ENCODE results near the gene TRAPPC3L. TPM values are rescaled to one million over a fixed set of nuclear protein-coding genes. Genes with fewer than 3 reads are reported as not detected.

The TRAPPC3L gene
- total and polyA plus RNA-seq, 2 of the 13 experiments (the other 11 are each of a cell fraction or from before 2014, with no cell fraction given) = not detected

DNA sequence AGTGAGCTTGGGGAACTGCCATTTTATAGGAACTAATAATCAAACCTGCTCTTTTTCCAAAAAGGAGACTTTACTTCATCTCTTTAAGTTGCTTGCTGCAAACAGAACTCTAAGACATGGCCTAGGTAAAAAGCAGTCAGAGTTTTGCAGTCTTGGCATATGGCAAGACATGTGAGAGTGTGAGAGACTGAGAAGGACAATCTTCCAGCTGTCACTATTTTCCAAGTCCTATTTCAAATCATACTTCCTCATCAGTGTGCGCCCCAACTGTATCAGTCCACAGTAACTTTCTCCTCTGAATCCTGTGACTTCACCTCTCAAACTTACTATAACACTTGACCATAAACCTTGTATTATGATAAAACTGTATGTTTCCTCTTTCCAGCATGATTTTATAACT lies 74.0 kb downstream of the TRAPPC3L start (continued):
- no peak for TF ChIP-seq ZNF577 (CRISPR knock-in tag; IDR thresholded peaks at IDR 0.05; ENCODE audit: borderline replicate concordance, low read depth)
- no peak for TF ChIP-seq MXI1 (IDR thresholded peaks at IDR 0.05; ENCODE audit: borderline replicate concordance, low read depth, low read length)
- TF ChIP-seq HNF4A (CRISPR knock-in tag; IDR thresholded peaks at IDR 0.05) = no peak
- TF ChIP-seq, protein P1, sequence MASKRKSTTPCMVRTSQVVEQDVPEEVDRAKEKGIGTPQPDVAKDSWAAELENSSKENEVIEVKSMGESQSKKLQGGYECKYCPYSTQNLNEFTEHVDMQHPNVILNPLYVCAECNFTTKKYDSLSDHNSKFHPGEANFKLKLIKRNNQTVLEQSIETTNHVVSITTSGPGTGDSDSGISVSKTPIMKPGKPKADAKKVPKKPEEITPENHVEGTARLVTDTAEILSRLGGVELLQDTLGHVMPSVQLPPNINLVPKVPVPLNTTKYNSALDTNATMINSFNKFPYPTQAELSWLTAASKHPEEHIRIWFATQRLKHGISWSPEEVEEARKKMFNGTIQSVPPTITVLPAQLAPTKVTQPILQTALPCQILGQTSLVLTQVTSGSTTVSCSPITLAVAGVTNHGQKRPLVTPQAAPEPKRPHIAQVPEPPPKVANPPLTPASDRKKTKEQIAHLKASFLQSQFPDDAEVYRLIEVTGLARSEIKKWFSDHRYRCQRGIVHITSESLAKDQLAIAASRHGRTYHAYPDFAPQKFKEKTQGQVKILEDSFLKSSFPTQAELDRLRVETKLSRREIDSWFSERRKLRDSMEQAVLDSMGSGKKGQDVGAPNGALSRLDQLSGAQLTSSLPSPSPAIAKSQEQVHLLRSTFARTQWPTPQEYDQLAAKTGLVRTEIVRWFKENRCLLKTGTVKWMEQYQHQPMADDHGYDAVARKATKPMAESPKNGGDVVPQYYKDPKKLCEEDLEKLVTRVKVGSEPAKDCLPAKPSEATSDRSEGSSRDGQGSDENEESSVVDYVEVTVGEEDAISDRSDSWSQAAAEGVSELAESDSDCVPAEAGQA (IDR thresholded peaks at IDR 0.05; ENCODE audit: low read depth) = no peak
- TF ChIP-seq, protein P1 (CRISPR knock-in tag; IDR thresholded peaks at IDR 0.05; ENCODE audit: borderline replicate concordance) = no peak
- TF ChIP-seq, protein P2, sequence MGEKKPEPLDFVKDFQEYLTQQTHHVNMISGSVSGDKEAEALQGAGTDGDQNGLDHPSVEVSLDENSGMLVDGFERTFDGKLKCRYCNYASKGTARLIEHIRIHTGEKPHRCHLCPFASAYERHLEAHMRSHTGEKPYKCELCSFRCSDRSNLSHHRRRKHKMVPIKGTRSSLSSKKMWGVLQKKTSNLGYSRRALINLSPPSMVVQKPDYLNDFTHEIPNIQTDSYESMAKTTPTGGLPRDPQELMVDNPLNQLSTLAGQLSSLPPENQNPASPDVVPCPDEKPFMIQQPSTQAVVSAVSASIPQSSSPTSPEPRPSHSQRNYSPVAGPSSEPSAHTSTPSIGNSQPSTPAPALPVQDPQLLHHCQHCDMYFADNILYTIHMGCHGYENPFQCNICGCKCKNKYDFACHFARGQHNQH (CRISPR knock-in tag; IDR thresholded peaks at IDR 0.05) = no peak
- no peak for TF ChIP-seq ZNF652 (CRISPR knock-in tag; IDR thresholded peaks at IDR 0.05; ENCODE audit: borderline replicate concordance, low read depth)
- TF ChIP-seq FOXJ3 (CRISPR knock-in tag; IDR thresholded peaks at IDR 0.05; ENCODE audit: borderline replicate concordance) = no peak
- TF ChIP-seq, protein P3, sequence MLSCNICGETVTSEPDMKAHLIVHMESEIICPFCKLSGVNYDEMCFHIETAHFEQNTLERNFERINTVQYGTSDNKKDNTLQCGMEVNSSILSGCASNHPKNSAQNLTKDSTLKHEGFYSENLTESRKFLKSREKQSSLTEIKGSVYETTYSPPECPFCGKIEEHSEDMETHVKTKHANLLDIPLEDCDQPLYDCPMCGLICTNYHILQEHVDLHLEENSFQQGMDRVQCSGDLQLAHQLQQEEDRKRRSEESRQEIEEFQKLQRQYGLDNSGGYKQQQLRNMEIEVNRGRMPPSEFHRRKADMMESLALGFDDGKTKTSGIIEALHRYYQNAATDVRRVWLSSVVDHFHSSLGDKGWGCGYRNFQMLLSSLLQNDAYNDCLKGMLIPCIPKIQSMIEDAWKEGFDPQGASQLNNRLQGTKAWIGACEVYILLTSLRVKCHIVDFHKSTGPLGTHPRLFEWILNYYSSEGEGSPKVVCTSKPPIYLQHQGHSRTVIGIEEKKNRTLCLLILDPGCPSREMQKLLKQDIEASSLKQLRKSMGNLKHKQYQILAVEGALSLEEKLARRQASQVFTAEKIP (CRISPR knock-in tag; IDR thresholded peaks at IDR 0.05; ENCODE audit: borderline replicate concordance) = no peak
- TF ChIP-seq SNRNP70 (IDR thresholded peaks at IDR 0.05; ENCODE audit: low read depth, low read length) = no peak
- TF ChIP-seq ZNF264 (CRISPR knock-in tag; IDR thresholded peaks at IDR 0.05) = no peak
- no peak for TF ChIP-seq HOXA5 (CRISPR knock-in tag; IDR thresholded peaks at IDR 0.05)

Measured in HepG2 (cell line).